ENCODE results near the gene TOX3. TPM values are rescaled to one million over a fixed set of nuclear protein-coding genes. Genes with fewer than 3 reads are reported as not detected.

TOX3 gene
- total and polyA plus RNA-seq, 2 of the 13 experiments (the other 11 are each of a cell fraction or from before 2014, with no cell fraction given): 14.5 to 98.6 TPM

GRCh38 chr16:52398491-52398960 is 148.4 kb downstream of the TOX3 start (continued):
- TF ChIP-seq CSRNP1 (CRISPR knock-in tag; IDR thresholded peaks at IDR 0.05) (no peak), KAT8 (CRISPR knock-in tag; IDR thresholded peaks at IDR 0.05) (peak; percentile 90), KDM4B (CRISPR knock-in tag; IDR thresholded peaks at IDR 0.05) (peak; percentile 96), MAX (IDR thresholded peaks at IDR 0.05) (peak; percentile 93), ZNF710 (CRISPR knock-in tag; IDR thresholded peaks at IDR 0.05; ENCODE audit: borderline replicate concordance) (peak; percentile 97), ZNF275 (CRISPR knock-in tag; IDR thresholded peaks at IDR 0.05; ENCODE audit: borderline replicate concordance) (peak; percentile 80; the same call in 1 of the 2 replicates), THAP9 (CRISPR knock-in tag; IDR thresholded peaks at IDR 0.05; ENCODE audit: borderline replicate concordance) (no peak), BRD4 (CRISPR knock-in tag; IDR thresholded peaks at IDR 0.05) (peak; percentile 78; the same call in 1 of the 2 replicates), SP5 (CRISPR knock-in tag; IDR thresholded peaks at IDR 0.05; ENCODE audit: borderline replicate concordance, low read depth) (peak; percentile 78), ZBTB44 (CRISPR knock-in tag; IDR thresholded peaks at IDR 0.05) (no peak; the same call in 1 of the 2 replicates), ZNF800 (CRISPR knock-in tag; IDR thresholded peaks at IDR 0.05) (no peak), SATB2 (CRISPR knock-in tag; IDR thresholded peaks at IDR 0.05) (0 out of 2 replicates have a peak, but pooled peaks have one; percentile 28), MXI1 (IDR thresholded peaks at IDR 0.05; ENCODE audit: borderline replicate concordance, low read depth, low read length) (peak; percentile 69; the same call in 1 of the 3 replicates), ZNF672 (CRISPR knock-in tag; IDR thresholded peaks at IDR 0.05) (no peak), ZNF816 (CRISPR knock-in tag; IDR thresholded peaks at IDR 0.05; ENCODE audit: borderline replicate concordance) (peak; percentile 27; the same call in 1 of the 2 replicates), NFYC (CRISPR knock-in tag; IDR thresholded peaks at IDR 0.05) (peak; percentile 42; the same call in 1 of the 2 replicates), SMAD1 (CRISPR knock-in tag; IDR thresholded peaks at IDR 0.05; ENCODE audit: borderline replicate concordance, low read depth) (no peak), ZNF891 (CRISPR knock-in tag; IDR thresholded peaks at IDR 0.05) (no peak)
